HG03439 (cell line): ENCODE data around the gene DIPK1B.
"Not testable (repeated sequence)": the region's sequence is repeated elsewhere in the genome, so short reads cannot be mapped to it uniquely, and the experiment has no call there.

Experiments
- ATAC-seq: cut with Tn5 transposase; IDR thresholded peaks from one replicate; pipeline ENCODE4 v1.9.1; 2021; ENCODE audit warnings: mild to moderate bottlenecking, moderate library complexity; ENCODE audit not compliant: unreplicated experiment

DIPK1B gene

GRCh38 chr9:136762915-136763648 is 50.7 kb downstream of the DIPK1B start:
- no peak for ATAC-seq

- no peak for ATAC-seq
Observed at GRCh38 chr9:136763649-136764035, 51.3 kb downstream of the DIPK1B start.

GRCh38 chr9:136764301-136764891 is 52.0 kb downstream of the DIPK1B start, which contains the start of gene LCN15:
Gene LCN15, minus strand, starts transcription at chr9:136764518. Its CDS starts 30 bp downstream, at chr9:136764488.
- ATAC-seq = no peak

- no peak for ATAC-seq
Observed at GRCh38 chr9:136765041-136765440, 52.7 kb downstream of the DIPK1B start.

- not testable (repeated sequence) for ATAC-seq
Observed at GRCh38 chr9:136765745-136766409, 53.5 kb downstream of the DIPK1B start.

GRCh38 chr9:136766410-136767120 is 54.2 kb downstream of the DIPK1B start:
- not testable (repeated sequence) for ATAC-seq

GRCh38 chr9:136769710-136770191 is 57.4 kb downstream of the DIPK1B start:
- ATAC-seq = no peak

GRCh38 chr9:136771907-136772415 is 59.6 kb downstream of the DIPK1B start:
- ATAC-seq = no peak

GRCh38 chr9:136773386-136774044 is 61.1 kb downstream of the DIPK1B start:
- no peak for ATAC-seq
